Fibroblast of pulmonary artery (primary cell): ENCODE results near the gene NGF.

Experiments used
- DNase-seq: peaks from one replicate; pipeline ENCODE4 v3.0.0-alpha.2; 2010; ENCODE audit warnings: low read depth
- H3K4me3 ChIP-seq: replicated peaks from 2 replicates; pipeline ENCODE4 v1.5.1; 2011; ENCODE audit warnings: low read depth, mild to moderate bottlenecking, control low read depth, low read length, moderate library complexity
- CTCF ChIP-seq: IDR thresholded peaks from 2 replicates; pipeline ENCODE4 v1.5.1; 2011; ENCODE audit warnings: mild to moderate bottlenecking, control low read depth, low read length, inconsistent platforms; ENCODE audit errors: missing control alignments

NGF gene

GRCh38 chr1:115257591-115257990 is 80.5 kb downstream of the NGF start:
- no peak for TF ChIP-seq CTCF
- no peak for DNase-seq

GRCh38 chr1:115255154-115255553 is 82.9 kb downstream of the NGF start:
- TF ChIP-seq CTCF, result no peak
- no peak overlapping the region for H3K4me3 ChIP-seq
- peak; percentile 16 for DNase-seq

More at GRCh38 chr1:115257591-115257990, 80.5 kb downstream of the NGF start:
- no peak overlapping the region for H3K4me3 ChIP-seq

GRCh38 chr1:115252585-115252984 is 85.5 kb downstream of the NGF start:
- no peak for TF ChIP-seq CTCF
- no peak for DNase-seq
- H3K4me3 ChIP-seq, result no peak overlapping the region

GRCh38 chr1:115251856-115252255 is 86.2 kb downstream of the NGF start:
- DNase-seq, result peak; percentile 86
- TF ChIP-seq CTCF, result no peak
- no peak overlapping the region for H3K4me3 ChIP-seq

- TF ChIP-seq CTCF, result no peak
- peak; percentile 30 for DNase-seq
- H3K4me3 ChIP-seq, result no peak overlapping the region
Measured at GRCh38 chr1:115251340-115251748, 86.7 kb downstream of the NGF start.

GRCh38 chr1:115246526-115246925 is 91.5 kb downstream of the NGF start:
- no peak for DNase-seq
- no peak for TF ChIP-seq CTCF
- no peak overlapping the region for H3K4me3 ChIP-seq

- TF ChIP-seq CTCF, result no peak
- DNase-seq, result no peak
- H3K4me3 ChIP-seq, result no peak overlapping the region
Measured at GRCh38 chr1:115245227-115245626, 92.8 kb downstream of the NGF start.
